CD4-positive, alpha-beta T cell treated with Interleukin-4 for 4 hours (primary cell): Measurements from ENCODE around the gene GPR62.
"Not testable (repeated sequence)": the region's sequence is repeated elsewhere in the genome, so short reads cannot be mapped to it uniquely, and the experiment has no call there.

Source experiments
- DNase-seq: peaks from one replicate; pipeline ENCODE4 v3.0.0-alpha.2; 2020

GPR62 gene

GRCh38 chr3:51955175-51955892, at the start of gene GPR62:
Gene GPR62 (plus strand): TSS chr3:51955381. CDS start chr3:51955653, 272 bp downstream.
- DNase-seq = no peak

GRCh38 chr3:51908026-51908425, 47.2 kb upstream of the GPR62 start:
- DNase-seq = no peak

- DNase-seq = no peak
Observed at GRCh38 chr3:51916418-51916817, 38.8 kb upstream of the GPR62 start.

- DNase-seq = no peak
Observed at GRCh38 chr3:51921081-51921578, 34.1 kb upstream of the GPR62 start.

- no peak for DNase-seq
Observed at GRCh38 chr3:51927061-51927977, 27.9 kb upstream of the GPR62 start.

- DNase-seq = no peak
Observed at GRCh38 chr3:51928438-51928837, 26.7 kb upstream of the GPR62 start.

- not testable (repeated sequence) for DNase-seq
Observed at GRCh38 chr3:51928981-51929380, 26.2 kb upstream of the GPR62 start.

- no peak for DNase-seq
Observed at GRCh38 chr3:51929420-51930003, 25.7 kb upstream of the GPR62 start.

GRCh38 chr3:51930439-51930838, 24.7 kb upstream of the GPR62 start:
- DNase-seq = no peak

- no peak for DNase-seq
Observed at GRCh38 chr3:51931756-51932155, 23.4 kb upstream of the GPR62 start.

GRCh38 chr3:51932471-51933370, 22.5 kb upstream of the GPR62 start:
- no peak for DNase-seq

GRCh38 chr3:51933471-51934138, 21.6 kb upstream of the GPR62 start:
- DNase-seq = no peak

- no peak for DNase-seq
Observed at GRCh38 chr3:51934139-51934850, 20.9 kb upstream of the GPR62 start.

GRCh38 chr3:51934991-51935885, 19.9 kb upstream of the GPR62 start:
- DNase-seq = no peak

- DNase-seq = no peak
Observed at GRCh38 chr3:51935886-51936755, 19.1 kb upstream of the GPR62 start.

- DNase-seq = no peak
Observed at GRCh38 chr3:51937014-51937413, 18.2 kb upstream of the GPR62 start.

- no peak for DNase-seq
Observed at GRCh38 chr3:51937611-51938450, 17.4 kb upstream of the GPR62 start.
